HUES64 (cell line): Measurements from ENCODE around the gene TRAF1.
A peak's percentile ranks its signal among the peaks of the same experiment; 100 is the strongest.

Experiments
- H3K27ac ChIP-seq: 2 replicates; pipeline ENCODE4 v1.7.0; 2013; ENCODE audit warnings: low read depth, low read length, inconsistent platforms
- H3K27me3 ChIP-seq: 2 replicates; pipeline ENCODE4 v1.6.1; 2013; ENCODE audit warnings: mild to moderate bottlenecking, low read length; ENCODE audit not compliant: insufficient read depth
- H3K36me3 ChIP-seq: 2 replicates; pipeline ENCODE4 v1.6.1; 2013; ENCODE audit warnings: mild to moderate bottlenecking, low read length; ENCODE audit not compliant: insufficient read depth
- H3K4me1 ChIP-seq: 2 replicates; pipeline ENCODE4 v1.6.1; 2013; ENCODE audit warnings: mild to moderate bottlenecking, low read length, moderate library complexity; ENCODE audit not compliant: insufficient read depth
- H3K4me3 ChIP-seq: 2 replicates; pipeline ENCODE4 v1.5.1; 2013; ENCODE audit warnings: mild to moderate bottlenecking, low read length, moderate library complexity
- H3K9ac ChIP-seq: 2 replicates; pipeline ENCODE4 v1.6.1; 2013; ENCODE audit warnings: mild to moderate bottlenecking, low read depth, low read length
- H3K9me3 ChIP-seq: 2 replicates; pipeline ENCODE4 v1.6.1; 2013; ENCODE audit warnings: low read depth, low read length; ENCODE audit not compliant: insufficient read depth
- WGBS: fragments of 150-250, 120-280 bp; methylation state at CpG from one replicate; pipeline ENCODE4 v1.1.7; 2013; ENCODE audit warnings: missing lambda C conversion rate; 5-methylcytosine and 5-hydroxymethylcytosine counted together

Gene TRAF1

GRCh38 chr9:120879446-120879845 is 47.1 kb downstream of the TRAF1 start:
- no peaks in the 10 kb centered on the region for H3K9me3 ChIP-seq
- H3K36me3 ChIP-seq = no peaks in the 10 kb centered on the region
- no peak overlapping the region for H3K9ac ChIP-seq
- WGBS = 88% methylated on average over 6 of the region's 6 CpGs
- H3K4me3 ChIP-seq = no peak overlapping the region
- H3K27me3 ChIP-seq = peaks cover 10% of the 10 kb centered on the region; the same call in 1 of the 2 replicates
- peaks cover 23% of the 10 kb centered on the region for H3K4me1 ChIP-seq
- H3K27ac ChIP-seq = no peak overlapping the region

GRCh38 chr9:120878188-120879130 is 48.1 kb downstream of the TRAF1 start:
- no peak overlapping the region for H3K9ac ChIP-seq
- H3K4me3 ChIP-seq = no peak overlapping the region
- WGBS = 74% methylated on average over 8 of the region's 8 CpGs
- no peaks in the 10 kb centered on the region for H3K36me3 ChIP-seq
- peaks cover 10% of the 10 kb centered on the region; the same call in 1 of the 2 replicates for H3K27me3 ChIP-seq
- H3K27ac ChIP-seq = no peak overlapping the region
- H3K9me3 ChIP-seq = no peaks in the 10 kb centered on the region
- H3K4me1 ChIP-seq = peaks cover 32% of the 10 kb centered on the region

GRCh38 chr9:120877276-120878034 is 49.1 kb downstream of the TRAF1 start:
- Histone ChIP-seq H3K9ac (peak overlapping the region; percentile 19), H3K4me3 (peak overlapping the region; percentile 68), H3K4me1 (peaks cover 39% of the 10 kb centered on the region), H3K27ac (no peak overlapping the region; the same call in 1 of the 2 replicates), H3K27me3 (peaks cover 10% of the 10 kb centered on the region; the same call in 1 of the 2 replicates), H3K36me3 (no peaks in the 10 kb centered on the region), H3K9me3 (no peaks in the 10 kb centered on the region)
- WGBS = 8% methylated on average over 63 of the region's 63 CpGs

DNA sequence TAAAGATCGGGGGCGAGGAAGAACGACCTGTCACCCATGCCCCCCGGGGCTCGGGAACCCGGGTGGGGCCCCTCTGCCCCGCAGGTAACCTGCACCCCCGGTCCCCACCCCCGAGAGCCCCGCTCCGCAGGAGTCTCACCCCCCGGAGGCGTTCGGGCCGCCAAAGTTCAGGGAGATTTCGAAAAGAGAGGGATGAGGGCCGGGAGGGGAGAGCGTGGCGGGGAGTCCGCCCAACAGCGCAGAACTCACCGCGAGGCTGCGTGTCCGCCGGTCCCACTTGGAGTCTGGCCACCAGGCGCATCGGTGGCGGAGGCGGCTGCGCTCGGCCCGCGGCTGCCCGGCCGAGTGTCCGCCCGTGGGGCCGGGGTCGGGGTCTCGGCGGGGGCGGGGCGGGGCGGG is 49.8 kb downstream of the TRAF1 start, which contains the start of gene PHF19:
TSS of gene PHF19 (minus strand) at position 347 of the 399 bp plus-strand sequence. CDS start 2,447 bp downstream, outside the sequence.
- Histone ChIP-seq H3K27ac (peak within 1 kb of the TSS; percentile 84; the same call in 1 of the 2 replicates), H3K4me1 (peaks cover 39% of the 10 kb centered on the region), H3K27me3 (peaks cover 10% of the 10 kb centered on the region; the same call in 1 of the 2 replicates), H3K36me3 (peaks cover 5% of the 10 kb centered on the region), H3K4me3 (peak within 1 kb of the TSS; percentile 68), H3K9me3 (no peaks in the 10 kb centered on the region), H3K9ac (peak within 1 kb of the TSS; percentile 37)
- under 1% methylated on average over 38 of the region's 45 CpGs for WGBS

GRCh38 chr9:120875954-120876841 is 50.4 kb downstream of the TRAF1 start:
- peak overlapping the region; percentile 68 for H3K4me3 ChIP-seq
- no peaks in the 10 kb centered on the region for H3K9me3 ChIP-seq
- H3K4me1 ChIP-seq = peaks cover 39% of the 10 kb centered on the region
- peak overlapping the region; percentile 37 for H3K9ac ChIP-seq
- H3K27ac ChIP-seq = peak overlapping the region; percentile 84; the same call in 1 of the 2 replicates
- WGBS = 3% methylated on average over 65 of the region's 65 CpGs
- peaks cover 5% of the 10 kb centered on the region for H3K36me3 ChIP-seq
- H3K27me3 ChIP-seq = peaks cover 10% of the 10 kb centered on the region; the same call in 1 of the 2 replicates

GRCh38 chr9:120875643-120875953 is 51.0 kb downstream of the TRAF1 start:
- Histone ChIP-seq H3K27ac (peak overlapping the region; percentile 84; the same call in 1 of the 2 replicates), H3K4me1 (peaks cover 39% of the 10 kb centered on the region), H3K4me3 (peak overlapping the region; percentile 68), H3K36me3 (peaks cover 5% of the 10 kb centered on the region), H3K27me3 (peaks cover 10% of the 10 kb centered on the region; the same call in 1 of the 2 replicates), H3K9ac (peak overlapping the region; percentile 37; the same call in 1 of the 2 replicates), H3K9me3 (no peaks in the 10 kb centered on the region)
- WGBS = 52% methylated on average over 7 of the region's 7 CpGs

DNA sequence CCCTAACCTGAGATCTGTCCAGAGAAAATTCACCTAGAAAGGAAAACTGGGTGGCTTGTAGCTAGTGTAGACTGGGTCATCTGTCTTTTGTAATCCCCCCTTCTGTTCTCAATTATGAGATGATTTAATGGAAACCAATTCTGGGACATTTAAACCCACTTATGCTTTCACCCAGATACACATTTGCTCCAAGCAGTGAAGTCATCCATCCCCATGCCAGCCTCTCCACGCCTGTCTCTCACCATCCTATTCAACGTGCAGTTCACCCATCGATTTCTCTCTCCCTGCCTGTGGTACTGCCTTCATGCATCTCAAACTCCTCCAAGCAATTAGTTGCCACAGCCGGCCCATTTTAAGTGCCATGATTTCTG is 51.4 kb downstream of the TRAF1 start:
- Histone ChIP-seq H3K27ac (no peak overlapping the region), H3K4me1 (peaks cover 39% of the 10 kb centered on the region), H3K9ac (no peak overlapping the region), H3K27me3 (peaks cover 10% of the 10 kb centered on the region; the same call in 1 of the 2 replicates), H3K4me3 (no peak overlapping the region), H3K36me3 (peaks cover 5% of the 10 kb centered on the region), H3K9me3 (no peaks in the 10 kb centered on the region)
- 81% methylated on average over 4 of the region's 4 CpGs for WGBS

DNA sequence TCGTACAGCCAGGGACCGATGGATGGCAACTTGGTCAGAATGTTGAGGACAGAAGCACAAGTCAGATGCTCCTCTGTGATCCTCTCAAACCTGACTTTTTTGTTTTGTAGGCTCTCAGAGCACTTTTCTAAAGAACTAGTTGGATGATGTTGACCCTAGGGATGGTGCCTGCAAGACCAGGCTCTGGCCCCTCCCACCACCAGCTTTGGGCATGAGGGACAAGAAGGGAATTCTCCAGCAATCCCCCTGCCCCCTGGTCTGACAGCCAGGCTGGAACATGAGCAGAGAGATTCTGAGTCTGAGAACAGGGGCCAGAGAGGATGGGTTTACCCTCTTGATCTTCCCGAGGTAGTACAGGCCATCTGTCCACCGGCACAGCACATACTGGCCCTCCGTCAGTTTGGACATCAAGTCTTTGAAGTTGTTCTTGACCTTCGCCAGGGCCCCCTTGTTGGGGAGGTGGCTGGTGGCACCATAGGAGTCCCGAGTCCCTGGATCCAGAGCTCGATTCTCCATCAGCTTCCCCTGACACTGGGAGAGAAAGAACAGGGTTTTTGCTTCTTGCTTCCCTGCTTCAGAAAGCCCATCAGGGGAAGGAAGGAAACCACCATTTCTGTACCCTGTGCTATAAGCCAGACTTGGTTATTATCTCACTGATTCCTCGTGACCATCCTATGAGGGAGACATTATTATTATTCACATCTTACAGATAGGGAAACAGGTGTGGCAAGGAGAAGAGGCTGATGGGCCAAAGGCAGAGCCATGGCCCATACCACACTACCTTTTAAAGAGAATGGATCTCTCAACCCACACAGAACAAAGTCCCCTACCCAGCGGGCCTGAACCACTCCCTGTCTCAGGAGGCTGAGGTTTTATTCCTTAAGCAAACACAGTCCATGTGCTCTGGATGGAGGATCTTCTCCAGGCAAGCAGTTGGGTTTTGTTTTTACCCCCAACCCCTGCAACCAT is 52.1 kb downstream of the TRAF1 start:
- Histone ChIP-seq H3K27me3 (peaks cover 10% of the 10 kb centered on the region; the same call in 1 of the 2 replicates), H3K27ac (peak overlapping the region; percentile 76; the same call in 1 of the 2 replicates), H3K9me3 (no peaks in the 10 kb centered on the region), H3K9ac (no peak overlapping the region), H3K36me3 (peaks cover 5% of the 10 kb centered on the region), H3K4me1 (peaks cover 39% of the 10 kb centered on the region), H3K4me3 (no peak overlapping the region)
- WGBS = 91% methylated on average over 9 of the region's 10 CpGs

DNA sequence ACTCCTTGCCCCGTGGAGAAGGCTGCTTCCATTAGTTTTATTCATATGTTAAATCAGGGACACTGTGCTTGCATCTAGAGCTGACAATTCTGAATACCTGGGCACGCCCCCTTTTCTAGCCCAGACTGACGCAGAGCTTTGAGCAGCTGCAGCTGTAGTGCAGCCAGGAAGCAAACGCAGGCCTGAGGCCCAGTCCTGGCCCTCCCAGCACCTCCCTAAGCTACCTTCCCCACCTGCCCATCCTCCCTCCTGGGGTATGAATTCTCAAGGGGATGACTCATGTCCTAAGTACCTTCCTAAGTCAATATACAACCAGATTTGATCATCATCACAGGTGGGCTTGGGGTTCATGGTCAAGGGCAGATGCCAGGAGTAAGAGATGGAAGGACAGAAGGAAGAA is 53.1 kb downstream of the TRAF1 start:
- Histone ChIP-seq H3K27ac (peak overlapping the region; percentile 76; the same call in 1 of the 2 replicates), H3K9ac (no peak overlapping the region), H3K27me3 (peaks cover 10% of the 10 kb centered on the region; the same call in 1 of the 2 replicates), H3K9me3 (no peaks in the 10 kb centered on the region), H3K4me3 (no peak overlapping the region), H3K4me1 (peaks cover 39% of the 10 kb centered on the region), H3K36me3 (peaks cover 5% of the 10 kb centered on the region)
- 13% methylated on average over 4 of the region's 4 CpGs for WGBS
